Endometrium (tissue), 2 donors: ENCODE measurements around the gene PZP.

Source experiments
- FAIRE-seq: peaks from 2 replicates; lab custom pipeline; 2012; peaks lifted over from hg19 to GRCh38; lab: Jason Lieb, UNC
- donor health status: control.
- donor health status: control.

The PZP gene

DNA sequence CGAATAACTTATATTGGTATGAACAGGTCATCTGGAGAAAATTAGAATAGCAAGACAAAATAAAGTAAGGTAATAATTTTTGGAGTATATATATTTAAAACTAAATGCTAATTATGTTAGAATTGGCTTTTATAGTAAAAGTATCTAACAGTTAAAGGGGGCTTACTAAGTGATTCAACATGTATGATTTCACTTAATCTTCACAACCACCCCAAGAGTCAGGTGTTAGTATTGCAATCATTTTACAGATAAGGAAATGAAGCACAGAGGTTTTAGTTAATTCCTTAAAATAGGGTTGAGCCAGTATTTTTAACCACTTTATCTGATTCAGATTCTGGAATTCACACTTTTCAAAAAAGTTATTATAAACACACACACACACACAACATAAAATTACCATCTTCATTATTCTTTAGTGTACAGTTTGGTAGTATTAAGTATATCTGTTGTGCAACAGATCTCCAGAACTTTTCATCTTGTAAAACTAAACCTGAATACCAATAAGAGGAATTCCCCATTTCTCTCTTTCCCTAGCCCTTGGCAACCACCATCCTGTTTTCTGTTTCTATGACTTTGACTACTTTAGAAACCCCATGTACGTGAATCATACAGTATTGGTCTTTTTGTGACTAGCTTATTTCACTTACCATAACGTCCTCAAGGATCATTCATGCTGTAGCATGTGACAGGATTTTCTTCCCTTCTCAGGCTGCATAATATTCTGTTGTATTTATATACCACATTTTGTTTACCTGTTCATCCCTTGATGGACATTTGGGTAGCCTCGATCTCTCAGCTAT lies 104.9 kb downstream of the PZP start:
- FAIRE-seq = no peak

DNA sequence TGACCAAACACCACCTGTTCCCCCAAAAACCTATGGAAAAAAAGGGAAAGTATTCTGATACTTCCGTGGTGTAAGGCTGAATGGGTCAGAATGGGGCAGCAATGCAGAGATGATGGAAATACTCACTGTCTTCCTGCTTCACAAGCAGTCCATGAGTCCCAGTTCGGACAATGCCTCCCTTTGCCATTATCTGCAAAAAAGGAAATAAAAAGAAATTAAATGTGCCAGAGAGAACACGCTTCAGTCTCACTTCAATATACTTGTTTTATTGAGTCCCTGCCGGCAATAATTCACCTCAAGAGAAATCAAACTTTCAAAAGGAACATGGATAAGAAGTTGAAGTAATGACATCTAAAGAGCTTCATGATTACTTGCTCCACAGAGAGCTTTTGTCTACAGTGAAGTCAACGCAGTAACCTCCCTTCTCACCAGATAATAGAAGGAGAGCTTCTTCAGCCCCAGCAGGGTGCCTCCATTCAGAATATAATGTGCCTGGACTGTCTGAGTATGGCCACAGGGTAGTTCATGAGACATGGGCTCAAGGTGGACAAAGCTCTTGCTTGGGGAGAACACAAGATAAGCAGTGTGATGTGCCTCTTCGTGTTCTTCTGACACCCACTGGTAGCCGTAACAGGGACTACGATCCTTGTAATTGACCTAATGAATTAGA lies 107.0 kb downstream of the PZP start:
- FAIRE-seq = no peak

DNA sequence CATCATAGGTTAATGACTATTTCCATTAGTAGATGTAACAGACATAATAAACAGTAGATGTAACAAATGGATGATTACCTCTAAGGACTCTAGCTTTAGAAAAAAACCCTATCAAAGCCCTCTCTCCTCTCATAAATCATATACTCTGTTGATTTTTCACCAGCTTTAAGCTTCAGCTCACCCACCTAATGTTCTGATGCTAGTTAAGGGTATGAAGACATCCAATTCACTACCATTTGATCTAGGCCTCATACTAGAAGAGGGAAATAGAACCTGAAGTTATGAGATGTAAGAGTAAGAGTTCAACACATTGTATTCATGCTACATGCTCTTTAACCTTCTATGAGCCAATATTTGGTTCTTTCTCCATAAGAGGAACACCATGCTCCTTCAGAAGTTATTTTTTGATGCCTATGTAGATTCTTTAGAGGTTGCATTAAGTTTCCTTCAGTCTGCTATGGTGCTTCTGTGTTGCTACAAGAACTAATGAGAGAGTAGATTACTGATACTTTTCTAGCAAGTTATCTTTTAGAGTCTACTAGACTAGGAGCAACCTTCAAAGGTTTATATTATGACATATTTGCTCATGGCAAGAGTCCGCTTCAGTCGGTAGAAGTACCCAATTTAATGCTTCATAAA lies 108.5 kb downstream of the PZP start:
- no peak for FAIRE-seq
